Hematopoietic multipotent progenitor cell treated with erythropoietin and hydrocortisone succinate and interleukin-3 and kit ligand, for 6 days (in vitro differentiated cells): ENCODE data around the gene PRKAB1.
A peak's percentile ranks its signal among the peaks of the same experiment; 100 is the strongest.
"Not testable (repeated sequence)": the region's sequence is repeated elsewhere in the genome, so short reads cannot be mapped to it uniquely, and the experiment has no call there.

Experiments
- DNase-seq: peaks from one replicate; pipeline ENCODE4 v3.0.0-alpha.2; 2015

The PRKAB1 gene

DNA sequence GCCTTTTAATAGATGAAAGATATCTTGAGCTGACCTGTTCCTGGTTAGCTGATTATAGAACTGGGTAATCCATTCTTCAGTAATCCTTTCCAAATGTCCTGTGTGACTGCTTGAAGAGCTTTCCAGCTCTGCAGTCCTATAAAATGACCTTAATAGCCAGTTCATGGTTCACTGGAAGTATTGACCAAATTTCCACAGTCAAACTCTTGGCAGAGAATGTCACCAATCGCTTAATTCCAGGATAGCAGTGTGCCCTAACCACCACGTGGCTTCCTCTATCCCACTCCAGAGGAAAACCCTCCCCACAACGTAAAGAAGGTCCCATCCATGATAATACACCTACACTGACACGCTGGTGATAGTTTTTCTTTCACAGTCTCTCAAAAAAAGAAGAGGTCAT lies 17.4 kb downstream of the PRKAB1 start:
- no peak for DNase-seq

DNA sequence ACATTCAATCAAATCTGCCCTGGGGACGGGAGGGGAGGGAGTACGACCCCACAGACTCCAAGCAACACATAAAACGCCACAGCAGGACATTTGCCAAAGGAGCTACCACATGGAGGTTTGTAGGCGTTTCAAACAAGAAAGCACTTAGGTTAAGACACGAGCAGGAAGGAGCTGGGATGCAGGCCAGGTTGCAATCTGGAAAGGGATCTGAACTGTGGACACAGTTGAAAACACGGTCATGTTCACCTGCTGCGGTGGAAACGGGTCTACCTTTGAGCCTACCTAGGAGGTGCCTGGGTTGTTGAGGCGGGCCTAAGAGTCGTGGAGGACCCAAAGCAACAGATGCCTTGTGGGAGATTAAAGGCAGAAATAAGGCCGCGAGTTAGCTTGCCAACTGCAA lies 18.4 kb downstream of the PRKAB1 start:
- no peak for DNase-seq

DNA sequence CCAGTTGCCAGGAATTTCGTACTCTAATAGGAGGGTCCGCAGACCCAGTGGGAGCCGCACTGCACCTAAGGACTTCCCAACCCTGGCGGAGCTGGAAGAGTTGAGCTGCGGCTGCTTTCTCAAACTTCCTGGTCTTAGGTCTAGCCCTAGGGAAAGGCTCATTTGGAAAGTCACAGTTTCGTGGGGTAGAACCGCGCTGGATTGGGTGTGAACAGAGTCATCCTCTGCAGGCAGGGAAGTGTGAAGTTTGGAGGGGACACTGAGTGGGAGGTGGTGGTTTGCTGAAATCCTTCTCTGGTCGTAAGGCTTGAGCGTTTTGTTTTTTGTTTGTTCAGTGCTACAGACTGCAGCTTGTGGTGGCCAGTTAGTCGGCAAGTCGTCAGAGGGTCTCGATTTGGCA lies 18.8 kb downstream of the PRKAB1 start:
- DNase-seq: no peak

DNA sequence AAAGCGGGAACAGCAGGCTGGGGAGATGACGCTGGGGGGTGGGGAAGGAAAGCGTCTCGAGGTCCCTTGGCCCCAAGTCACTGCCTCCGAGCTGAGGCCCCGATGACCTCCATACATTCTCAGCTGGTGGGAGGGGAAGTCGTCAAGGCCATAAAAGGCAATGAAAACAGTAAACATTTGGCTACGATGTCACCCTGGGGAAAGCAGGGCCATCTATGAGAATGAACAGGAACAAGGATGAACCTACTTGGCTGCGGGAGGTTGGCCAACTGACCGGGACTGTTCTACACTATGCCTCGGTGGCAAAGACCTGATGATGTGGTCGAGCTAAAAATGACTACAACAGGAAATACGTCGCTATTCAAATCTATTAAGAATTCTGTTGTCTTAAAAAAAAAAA lies 19.5 kb downstream of the PRKAB1 start:
- DNase-seq: no peak

DNA sequence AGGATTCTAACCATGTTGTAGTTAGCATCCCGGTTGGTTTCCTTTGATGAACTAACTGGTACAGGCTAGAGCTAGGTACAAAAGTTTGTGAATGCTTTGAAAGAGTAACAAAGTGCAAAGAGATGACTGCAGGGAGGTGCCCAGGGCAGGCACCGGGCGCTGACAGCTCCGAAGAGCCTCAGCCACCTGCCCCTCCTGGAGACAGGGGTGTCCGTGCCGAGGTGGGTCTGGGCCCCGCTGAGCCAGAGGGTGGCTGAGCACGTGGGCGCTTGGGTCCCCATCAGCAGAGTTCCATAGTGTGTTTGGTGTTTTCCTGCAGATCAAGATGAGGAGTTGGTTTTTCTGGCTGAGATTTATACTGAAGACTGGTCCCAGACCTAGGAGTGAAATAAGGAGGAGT lies 19.9 kb downstream of the PRKAB1 start:
- DNase-seq: no peak

DNA sequence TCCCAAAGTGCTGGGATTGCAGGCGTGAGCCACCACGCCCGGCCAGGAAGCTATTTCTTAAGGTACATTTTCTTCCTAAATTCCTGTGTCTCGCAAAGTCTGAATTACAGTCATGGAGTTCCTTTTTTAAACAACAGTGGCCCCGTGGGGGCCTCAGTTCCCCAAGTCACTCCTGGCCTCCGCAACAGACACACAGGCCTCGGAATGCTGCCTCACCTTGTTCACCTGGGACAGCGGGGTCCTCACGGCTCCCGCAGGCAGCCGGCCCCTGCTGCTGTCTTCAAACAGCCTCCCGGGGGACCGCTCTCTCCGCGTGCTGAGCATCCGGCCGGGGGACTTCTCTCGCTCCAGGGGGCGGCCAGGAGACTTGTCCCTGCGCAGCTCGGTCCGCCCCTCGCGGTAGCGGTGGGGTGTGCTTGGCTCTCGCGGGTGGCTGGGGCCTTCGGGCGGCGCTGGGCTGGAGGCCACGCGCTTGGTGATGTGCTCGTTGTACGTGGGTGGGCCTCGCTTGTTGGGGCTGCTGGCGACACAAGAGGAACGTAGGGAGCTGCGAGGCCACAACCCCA lies 22.1 kb downstream of the PRKAB1 start:
- no peak for DNase-seq

DNA sequence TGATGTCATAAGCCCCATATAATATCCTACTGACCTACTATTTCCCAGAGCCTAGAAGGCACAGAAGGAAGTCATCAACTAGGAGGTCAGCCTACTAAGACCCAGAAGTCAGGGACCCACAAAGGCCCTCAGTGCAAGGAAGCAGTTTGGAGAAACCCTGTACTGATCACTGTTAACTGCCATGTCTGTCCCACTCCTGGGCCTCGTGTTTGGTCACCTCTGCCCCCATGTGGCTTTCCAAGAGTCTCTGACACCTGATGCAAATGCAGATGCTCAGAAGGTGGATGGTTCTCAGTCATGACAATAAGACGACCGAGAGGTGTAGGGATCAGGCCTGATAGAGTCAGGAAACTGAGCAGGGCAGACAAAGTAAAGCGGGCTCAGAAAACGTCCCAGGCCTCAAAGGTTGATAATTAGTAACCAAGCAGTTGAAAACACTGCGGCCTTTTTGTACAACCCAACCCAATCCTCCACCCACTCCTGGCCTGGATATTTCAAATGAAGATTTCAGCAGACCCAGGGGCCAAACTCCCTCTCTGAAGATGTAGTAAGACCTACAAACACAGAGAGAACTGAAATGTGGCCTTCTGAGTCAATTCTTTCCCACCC lies 23.4 kb downstream of the PRKAB1 start:
- no peak for DNase-seq

DNA sequence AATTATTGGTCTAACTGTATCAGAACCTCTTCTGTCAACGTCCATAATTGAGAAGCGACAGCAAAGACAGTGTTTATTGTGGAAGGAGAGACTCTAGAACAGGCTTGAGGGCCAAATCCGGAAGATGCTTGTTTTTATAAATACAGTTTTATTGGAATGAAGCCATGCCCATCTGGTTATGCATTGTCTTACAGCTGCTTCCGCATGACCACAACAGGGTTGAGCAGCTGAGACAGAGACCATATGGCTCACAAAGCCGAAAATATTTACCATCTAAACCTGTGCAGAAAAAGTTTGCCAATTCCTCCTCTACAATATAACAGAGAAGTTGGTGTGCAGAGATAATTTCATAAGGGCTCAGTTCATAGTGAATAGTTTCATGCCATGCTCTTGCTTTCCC lies 24.5 kb downstream of the PRKAB1 start:
- DNase-seq: no peak

DNA sequence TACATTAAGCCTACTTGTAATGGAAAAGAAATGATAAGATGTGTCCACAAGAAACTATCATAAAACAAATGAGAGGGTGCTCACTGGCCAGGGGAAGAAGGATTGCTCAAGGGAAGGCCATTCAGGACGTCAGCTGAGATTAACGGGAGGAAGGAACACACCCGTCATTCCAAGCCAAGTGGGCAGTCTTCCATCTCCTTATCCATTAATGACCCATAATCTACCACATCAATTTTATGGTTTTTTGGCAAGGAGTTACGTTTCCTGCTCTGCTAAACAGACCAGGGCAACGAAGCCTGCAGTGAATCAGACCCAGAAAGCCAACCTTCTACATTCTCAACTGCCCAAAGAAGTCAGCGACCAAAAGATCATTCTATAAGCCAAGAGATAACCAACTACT lies 25.1 kb downstream of the PRKAB1 start:
- no peak for DNase-seq

DNA sequence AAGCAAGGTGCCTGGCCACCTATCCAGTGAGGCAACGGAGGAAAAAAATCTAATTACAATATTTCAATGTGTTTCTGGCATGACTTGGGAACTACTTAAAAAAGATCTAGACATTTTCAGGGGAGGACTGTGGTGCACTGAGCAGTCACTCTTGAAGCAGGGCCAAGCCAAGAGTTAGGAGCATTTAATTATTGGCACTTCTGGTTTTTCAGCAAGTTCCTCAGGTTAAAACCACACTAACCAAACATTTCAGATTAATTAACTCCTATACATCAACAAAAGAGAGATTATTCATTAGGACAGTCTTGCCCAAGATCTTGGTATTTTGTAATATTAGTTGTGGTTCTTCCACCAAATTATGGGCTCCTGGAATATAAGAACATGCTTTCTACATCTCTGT lies 25.6 kb downstream of the PRKAB1 start:
- no peak for DNase-seq

DNA sequence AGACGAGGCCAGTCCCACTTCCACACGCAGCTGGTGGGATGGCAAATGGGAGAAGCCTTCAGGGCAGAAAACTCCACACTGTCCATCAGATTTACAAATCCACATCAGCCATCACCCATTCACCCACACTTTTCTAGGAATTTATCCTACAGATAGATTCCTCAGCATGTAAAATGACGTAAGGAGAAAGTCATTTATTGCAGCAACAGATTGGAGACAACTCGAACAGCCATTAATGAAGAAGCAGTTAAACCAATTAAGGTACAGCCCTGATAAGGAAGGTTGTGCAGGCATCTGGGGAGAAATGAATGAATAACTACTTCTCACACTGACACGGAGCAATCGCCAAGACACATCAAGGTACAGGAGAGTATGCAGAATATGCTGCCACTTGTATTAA lies 26.2 kb downstream of the PRKAB1 start:
- no peak for DNase-seq

DNA sequence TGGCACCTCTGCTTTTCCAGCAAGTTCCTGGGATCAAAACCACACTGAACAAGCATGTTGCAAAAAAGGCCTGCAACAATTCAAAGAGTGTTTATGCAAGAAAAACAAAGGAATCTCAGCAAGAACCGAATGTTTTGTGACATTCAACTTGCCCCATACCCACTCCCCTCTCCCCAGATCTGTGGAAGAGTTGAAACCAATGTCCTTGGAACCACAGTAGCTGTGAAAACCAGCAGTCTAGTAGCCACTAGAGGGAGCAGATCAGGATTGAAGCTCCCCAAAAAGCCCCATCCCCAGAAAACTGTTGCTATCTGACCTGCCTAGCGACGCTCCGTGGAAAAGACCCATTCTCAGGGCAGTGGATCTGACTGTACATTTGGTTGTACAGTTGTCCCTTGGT lies 27.1 kb downstream of the PRKAB1 start:
- DNase-seq: peak; percentile 46

DNA sequence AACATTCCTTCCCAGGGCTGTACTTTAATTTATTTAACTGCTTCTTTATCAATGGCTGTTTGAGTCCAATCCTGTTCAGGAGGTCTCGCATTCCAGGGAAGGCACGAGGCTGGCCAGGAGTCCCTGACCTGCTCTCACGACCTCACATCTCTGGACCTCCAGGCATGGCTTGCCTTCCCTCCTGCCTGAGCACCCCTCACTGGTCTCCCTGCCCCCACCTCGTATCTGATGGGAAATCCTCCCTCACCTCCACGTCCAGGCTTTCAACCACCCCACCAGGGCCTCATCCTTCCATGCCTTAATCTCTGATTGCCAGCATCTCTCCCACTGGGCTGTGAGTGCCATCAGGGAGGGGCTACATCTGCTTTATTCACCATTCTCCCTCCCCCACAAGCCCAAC lies 29.0 kb downstream of the PRKAB1 start:
- DNase-seq: no peak

DNA sequence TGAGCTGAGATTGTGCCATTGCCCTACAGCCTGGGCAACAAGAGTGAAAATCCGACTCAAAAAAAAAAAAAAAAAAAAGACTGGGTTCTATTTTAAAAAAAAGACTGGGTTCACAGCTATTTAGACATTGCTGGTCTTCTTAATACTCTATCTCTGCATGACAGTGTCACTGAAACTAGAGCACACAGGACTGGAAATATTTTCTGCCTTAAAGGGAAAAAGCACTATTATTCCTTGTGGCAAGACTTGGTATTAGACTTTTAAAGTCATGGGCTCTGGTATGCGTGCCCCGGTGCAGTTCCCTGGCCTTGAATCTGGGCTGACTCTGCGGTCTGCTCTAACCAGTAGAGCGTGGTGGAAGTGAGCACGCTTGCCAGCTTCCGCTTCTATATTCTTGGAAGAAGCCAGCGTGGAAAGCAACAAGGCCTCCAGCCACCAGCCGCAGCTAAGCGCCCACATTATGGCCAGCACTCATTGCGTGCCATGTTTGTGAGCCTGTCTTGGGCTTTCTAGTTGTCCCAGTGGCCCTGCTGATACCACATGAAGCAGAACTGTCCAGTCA lies 31.3 kb downstream of the PRKAB1 start:
- DNase-seq: no peak

DNA sequence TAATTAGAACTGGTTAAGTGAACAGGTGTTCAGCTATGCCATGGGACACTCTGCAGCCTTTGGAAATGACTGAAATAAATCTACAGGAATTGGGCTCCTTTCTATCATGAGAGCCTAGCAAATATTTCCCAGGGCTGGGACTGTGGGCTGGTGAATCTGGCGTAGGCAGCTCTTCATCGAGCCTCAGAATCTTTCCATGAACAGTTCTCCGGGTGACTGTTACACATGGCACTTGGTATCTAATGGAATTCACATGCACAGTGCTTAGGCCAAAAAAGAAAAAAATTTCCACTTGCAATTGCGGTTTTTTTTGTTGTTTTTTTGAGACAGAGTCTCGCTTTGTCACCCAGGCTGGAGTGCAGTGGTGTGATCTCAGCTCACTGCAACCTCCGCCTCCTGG lies 32.1 kb downstream of the PRKAB1 start:
- DNase-seq: no peak

DNA sequence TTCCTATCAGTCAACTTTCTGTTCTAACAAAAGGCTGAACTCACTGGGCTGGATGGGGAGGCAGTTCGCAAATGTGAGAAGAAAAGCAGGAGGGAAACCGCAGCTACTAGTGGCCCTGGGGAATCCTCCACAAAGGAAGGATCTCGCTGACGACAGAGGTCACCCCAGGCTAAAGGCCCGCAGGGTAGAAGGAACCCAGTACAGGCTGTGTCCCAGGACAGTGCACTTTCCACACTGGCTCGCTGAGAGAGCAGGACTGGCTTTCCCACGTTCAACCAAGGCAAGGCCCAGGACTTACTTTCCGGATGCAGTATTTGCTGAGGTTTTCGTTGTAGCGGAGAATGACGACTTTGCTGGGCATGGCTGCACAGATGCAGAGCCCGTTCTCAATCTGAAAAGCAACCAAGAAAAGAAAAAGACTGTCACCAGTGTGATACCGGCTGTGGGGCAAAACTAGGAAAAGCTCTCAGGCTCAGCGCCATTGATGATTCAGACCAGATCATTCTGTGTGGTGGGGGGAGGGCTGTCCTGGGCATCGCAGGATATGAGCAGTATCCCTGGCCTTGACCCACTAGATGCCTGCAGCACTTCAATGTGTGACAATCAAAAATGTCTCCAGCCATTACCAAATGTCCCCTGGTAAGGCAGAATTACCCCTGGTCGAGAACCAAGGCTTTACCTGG lies 36.3 kb downstream of the PRKAB1 start:
- DNase-seq: no peak

DNA sequence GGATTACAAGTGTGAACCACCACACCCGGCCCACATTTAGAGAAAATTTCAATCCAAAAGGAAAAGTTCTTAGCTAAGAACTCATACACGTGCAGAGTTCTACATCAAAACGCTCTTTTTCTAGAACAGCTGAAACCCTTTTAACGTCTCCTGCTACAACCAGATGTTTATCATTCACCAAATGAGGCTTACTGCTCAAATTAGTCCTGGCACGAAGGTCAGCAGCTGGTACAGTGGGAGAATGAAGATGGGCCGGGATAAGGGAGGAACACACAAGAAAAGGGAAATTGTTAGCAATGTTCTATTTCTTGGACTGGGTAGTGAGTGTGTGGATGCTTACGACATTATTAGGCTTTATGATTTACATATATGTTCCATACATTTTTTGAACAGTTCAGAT lies 37.2 kb downstream of the PRKAB1 start:
- DNase-seq: no peak

DNA sequence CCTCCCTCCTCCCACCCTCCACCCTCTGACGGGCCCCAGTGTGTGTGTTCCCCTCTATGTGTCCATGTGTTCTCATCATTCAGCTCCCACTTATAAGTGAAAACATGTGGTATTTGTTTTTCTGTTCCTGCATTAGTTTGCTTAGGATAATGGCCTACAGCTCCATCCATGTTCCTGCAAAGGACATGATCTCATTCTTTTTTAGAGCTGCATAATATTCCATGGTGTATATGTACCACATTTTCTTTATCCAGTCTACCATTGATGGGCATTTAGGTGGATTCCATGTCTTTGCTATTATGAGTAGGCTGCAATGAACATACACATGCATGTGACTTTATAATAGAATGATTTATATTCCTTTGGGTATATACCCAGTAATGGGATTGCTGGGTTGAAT lies 38.5 kb downstream of the PRKAB1 start:
- not testable (repeated sequence) for DNase-seq

DNA sequence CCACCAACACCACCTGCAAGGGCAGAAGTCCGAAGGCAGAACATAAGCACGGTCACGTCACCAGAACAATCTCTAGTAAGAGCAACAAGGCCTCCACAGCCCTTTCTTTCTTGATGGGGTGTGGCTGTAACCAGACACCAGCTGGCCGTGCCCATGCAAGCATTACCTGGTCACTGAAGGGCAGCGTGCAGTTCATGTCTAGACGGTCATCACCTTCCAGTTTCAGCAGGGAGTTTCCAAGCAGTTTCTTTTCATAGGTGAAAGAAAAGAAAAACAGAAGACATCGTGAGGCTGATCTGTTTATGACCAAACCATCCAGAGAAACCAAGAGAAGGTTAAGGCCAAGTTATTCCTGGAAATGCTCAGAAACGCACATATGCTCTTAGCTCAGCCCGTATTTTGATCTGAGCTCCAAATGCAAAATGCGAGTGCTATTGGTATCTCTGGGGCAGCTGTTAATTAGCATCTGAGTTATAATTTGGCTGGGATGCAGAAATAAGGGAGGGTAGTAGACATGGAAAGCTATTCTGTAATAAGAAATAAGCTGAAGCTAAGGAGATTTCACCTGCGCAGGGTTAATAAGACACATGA lies 42.5 kb downstream of the PRKAB1 start:
- no peak for DNase-seq

DNA sequence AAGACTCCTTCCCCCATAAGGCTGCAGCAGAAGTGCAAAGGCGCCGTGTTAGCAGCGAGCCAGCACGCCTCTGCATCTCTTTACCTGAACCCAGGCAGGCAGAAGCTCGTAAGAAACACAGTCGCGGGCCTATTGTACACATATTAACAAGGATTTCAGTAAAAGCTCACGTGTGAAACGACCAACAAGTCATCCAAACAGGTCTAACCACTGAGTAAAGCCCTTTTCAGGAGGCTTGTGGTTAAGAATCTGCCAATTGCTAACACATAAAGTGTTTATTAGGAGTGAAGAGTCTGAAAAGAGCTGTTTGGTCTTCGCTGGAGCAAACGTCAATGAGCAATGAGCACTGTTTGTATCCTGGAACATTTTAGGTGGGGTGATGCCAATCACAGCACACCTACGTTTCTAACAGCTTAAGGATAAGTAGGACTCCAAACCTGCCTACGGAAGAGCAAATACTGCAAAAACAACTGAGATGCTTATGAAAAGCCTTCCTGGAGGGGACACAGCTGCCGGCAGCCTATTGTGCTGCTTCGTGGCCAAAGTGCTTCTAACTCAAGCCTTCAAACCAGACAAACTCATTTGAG lies 43.1 kb downstream of the PRKAB1 start:
- DNase-seq: no peak

DNA sequence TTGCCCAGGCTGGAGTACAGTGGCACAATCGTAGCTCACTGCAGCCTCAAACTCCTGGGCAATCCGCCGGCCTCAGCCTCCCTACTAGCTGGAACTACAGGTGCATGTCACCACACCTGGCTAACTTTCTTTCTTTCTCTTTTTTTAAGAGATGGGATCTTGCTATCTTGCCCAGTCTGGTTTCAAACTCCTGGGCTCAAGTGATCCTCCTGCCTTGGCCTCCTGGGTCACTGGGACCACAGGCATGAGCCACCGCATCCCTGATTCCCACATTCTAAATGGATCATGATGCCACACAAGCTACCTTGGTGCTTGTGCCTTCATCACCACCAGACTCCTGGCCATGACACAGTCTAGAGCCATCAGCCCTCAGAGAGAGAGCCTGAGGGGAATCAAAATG lies 43.8 kb downstream of the PRKAB1 start:
- no peak for DNase-seq

DNA sequence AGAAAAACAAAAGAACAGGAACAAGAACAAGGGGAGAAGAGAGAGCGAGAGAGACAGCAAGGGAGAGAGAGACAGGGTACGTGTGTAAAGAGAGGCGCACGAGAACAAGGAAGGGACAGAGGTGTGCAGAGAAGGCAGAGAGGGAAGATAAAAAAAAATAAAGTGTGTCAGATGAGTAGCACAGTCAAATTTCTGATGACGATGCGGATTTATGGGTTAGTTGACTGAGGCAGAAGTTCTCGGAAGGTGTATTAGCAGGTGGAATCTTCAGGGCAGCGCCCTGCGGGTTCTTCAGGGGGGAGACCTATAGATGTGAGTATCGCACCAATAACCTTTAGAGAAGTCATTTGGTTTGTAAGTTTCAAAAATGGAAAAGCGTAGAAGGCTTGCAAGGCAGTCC lies 44.8 kb downstream of the PRKAB1 start:
- DNase-seq: no peak

DNA sequence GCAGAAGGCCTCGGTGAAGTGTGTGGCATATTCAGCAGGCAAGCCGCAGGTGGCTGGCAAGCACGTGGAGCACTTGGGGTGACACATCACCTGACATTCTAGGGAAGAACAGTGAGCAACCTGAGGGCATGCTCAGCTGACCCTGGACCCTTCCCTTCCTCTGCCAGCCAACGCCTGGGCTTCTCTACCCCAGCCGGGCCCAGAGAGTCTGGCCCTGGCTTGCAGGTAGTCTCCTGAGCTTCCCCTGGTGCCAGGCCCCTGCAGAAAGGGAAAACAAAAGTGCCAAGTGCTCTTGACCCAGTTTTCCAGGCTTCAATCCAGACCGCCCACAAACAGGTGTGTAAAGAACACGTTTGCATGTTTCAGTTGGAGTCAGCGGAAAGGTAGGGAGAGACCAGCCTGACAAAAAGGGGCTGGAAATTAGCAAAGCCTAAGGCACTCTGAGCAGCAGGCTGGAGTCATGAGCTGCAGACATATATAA lies 45.7 kb downstream of the PRKAB1 start:
- no peak for DNase-seq
